Mesothelial cell of epicardium (in vitro differentiated cells): ENCODE data around the gene MANSC1. TPM values are rescaled to one million over a fixed set of nuclear protein-coding genes. Genes with fewer than 3 reads are reported as not detected.

Experiments used
- DNase-seq, 2 experiments: peaks; one replicate each; pipeline ENCODE4 v3.0.0; 2021; ENCODE audit warnings: low spot score in 2 of 2; ENCODE audit not compliant: unreplicated experiment in 2 of 2
- H3K27ac Mint-ChIP-seq: 2 replicates; pipeline ENCODE4 v1.8.0; 2021; ENCODE audit warnings: mixed read lengths
- H3K27me3 Mint-ChIP-seq: 2 replicates; pipeline ENCODE4 v1.8.0; 2021; ENCODE audit warnings: low read depth, mixed read lengths
- H3K36me3 Mint-ChIP-seq: 2 replicates; pipeline ENCODE4 v1.8.0; 2021; ENCODE audit warnings: mixed read lengths
- H3K4me1 Mint-ChIP-seq: 2 replicates; pipeline ENCODE4 v1.8.0; 2021; ENCODE audit warnings: mixed read lengths
- H3K4me3 Mint-ChIP-seq: 2 replicates; pipeline ENCODE4 v1.8.0; 2021; ENCODE audit warnings: mild to moderate bottlenecking, moderate library complexity, mixed read lengths
- H3K9me3 Mint-ChIP-seq: 2 replicates; pipeline ENCODE4 v1.8.0; 2021; ENCODE audit warnings: mixed read lengths
- total RNA-seq: library from RNA; stranded (reverse); gene quantifications from 3 replicates; pipeline ENCODE4 v1.2.1, GENCODE V29; 2021
- TF ChIP-seq, protein P1 (sequence below): fragments of 200-600 bp; sonication (generic); IDR thresholded peaks from one replicate; pipeline ENCODE4 v1.5.0; 2021; ENCODE audit warnings: antibody characterized with exemption; ENCODE audit not compliant: unreplicated experiment

Gene MANSC1
- total RNA-seq, 1 donor from 2014 or later = 16.6 TPM

- TF ChIP-seq, protein P1, sequence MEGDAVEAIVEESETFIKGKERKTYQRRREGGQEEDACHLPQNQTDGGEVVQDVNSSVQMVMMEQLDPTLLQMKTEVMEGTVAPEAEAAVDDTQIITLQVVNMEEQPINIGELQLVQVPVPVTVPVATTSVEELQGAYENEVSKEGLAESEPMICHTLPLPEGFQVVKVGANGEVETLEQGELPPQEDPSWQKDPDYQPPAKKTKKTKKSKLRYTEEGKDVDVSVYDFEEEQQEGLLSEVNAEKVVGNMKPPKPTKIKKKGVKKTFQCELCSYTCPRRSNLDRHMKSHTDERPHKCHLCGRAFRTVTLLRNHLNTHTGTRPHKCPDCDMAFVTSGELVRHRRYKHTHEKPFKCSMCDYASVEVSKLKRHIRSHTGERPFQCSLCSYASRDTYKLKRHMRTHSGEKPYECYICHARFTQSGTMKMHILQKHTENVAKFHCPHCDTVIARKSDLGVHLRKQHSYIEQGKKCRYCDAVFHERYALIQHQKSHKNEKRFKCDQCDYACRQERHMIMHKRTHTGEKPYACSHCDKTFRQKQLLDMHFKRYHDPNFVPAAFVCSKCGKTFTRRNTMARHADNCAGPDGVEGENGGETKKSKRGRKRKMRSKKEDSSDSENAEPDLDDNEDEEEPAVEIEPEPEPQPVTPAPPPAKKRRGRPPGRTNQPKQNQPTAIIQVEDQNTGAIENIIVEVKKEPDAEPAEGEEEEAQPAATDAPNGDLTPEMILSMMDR = no peak
- Mint-ChIP-seq H3K4me3 (no peak overlapping the region), H3K27ac (no peak overlapping the region), H3K36me3 (peaks cover 6% of the 10 kb centered on the region), H3K4me1 (peaks cover 4% of the 10 kb centered on the region), H3K27me3 (no peaks in the 10 kb centered on the region), H3K9me3 (no peaks in the 10 kb centered on the region)
- DNase-seq = no peak
Measured at GRCh38 chr12:12367482-12367998, 17.5 kb upstream of the MANSC1 start.

DNA sequence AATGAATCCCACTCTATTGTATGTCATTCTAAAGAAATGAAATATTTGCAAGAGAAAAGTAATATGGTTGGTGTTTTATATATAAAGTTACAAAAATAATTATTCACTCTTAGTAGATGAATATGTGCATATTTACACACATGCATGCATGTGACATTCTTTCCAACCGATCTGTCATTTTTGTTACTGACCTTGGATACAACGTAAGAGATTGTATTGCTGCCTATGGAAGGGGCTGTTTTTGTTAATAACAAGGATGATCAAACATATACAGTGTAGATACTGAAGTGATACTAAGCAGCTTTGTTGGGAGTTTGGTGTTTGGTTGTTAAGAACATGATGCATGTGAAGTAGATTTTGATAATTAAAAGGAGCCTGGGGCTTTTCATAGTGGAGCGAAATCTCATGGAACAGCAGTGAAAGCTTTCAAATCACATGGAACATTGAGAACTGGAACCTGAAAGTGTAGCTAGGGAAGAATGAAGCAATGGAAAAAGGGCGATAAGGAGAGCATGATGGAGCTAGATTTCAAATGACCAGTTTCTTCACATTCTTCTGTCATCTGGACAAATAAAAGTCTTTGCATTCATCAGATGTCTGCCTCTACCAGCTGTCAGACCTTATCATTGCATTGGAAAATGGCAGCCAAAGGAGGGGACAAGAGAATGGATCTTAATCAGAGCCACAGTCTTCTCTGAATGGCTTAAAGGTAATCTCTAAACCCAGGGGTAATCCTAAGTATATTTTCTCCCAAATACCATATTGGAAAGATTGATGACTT lies 16.8 kb upstream of the MANSC1 start:
- Mint-ChIP-seq H3K4me1 (peaks cover 4% of the 10 kb centered on the region), H3K36me3 (peaks cover 6% of the 10 kb centered on the region), H3K9me3 (no peaks in the 10 kb centered on the region), H3K27ac (no peak overlapping the region), H3K4me3 (no peak overlapping the region), H3K27me3 (no peaks in the 10 kb centered on the region)
- TF ChIP-seq, protein P1 = no peak
- no peak for DNase-seq

DNA sequence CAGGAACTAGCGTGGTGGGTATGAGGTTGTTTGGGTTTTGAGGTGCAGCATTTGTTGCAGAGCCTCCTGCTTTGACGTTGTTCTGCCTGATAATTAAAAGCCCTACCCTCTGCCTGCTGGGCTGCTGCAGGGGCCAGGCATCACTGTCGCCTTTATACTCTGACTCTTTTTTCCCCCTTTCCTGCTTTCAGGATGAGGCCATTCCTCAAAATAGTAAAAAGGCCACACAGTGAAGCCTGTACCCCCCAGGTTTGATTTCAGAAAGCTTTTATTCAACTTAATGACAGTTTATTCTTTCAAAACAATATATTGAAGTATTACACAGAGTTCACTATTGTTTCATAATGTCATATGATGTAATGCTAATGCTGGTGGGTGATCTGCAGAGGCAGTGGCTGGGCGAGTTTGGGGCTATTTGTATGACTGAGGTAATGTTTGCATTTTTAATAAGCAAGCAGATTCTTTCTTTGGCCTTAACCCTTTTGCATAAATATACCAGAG lies 15.9 kb upstream of the MANSC1 start:
- DNase-seq = no peak
- Mint-ChIP-seq H3K4me3 (no peak overlapping the region), H3K27ac (no peak overlapping the region), H3K4me1 (peaks cover 4% of the 10 kb centered on the region), H3K9me3 (no peaks in the 10 kb centered on the region), H3K27me3 (no peaks in the 10 kb centered on the region), H3K36me3 (peaks cover 6% of the 10 kb centered on the region)
- TF ChIP-seq, protein P1 = no peak

- peaks cover 4% of the 10 kb centered on the region for H3K4me1 Mint-ChIP-seq
Measured at GRCh38 chr12:12365446-12365802, 15.4 kb upstream of the MANSC1 start.

DNA sequence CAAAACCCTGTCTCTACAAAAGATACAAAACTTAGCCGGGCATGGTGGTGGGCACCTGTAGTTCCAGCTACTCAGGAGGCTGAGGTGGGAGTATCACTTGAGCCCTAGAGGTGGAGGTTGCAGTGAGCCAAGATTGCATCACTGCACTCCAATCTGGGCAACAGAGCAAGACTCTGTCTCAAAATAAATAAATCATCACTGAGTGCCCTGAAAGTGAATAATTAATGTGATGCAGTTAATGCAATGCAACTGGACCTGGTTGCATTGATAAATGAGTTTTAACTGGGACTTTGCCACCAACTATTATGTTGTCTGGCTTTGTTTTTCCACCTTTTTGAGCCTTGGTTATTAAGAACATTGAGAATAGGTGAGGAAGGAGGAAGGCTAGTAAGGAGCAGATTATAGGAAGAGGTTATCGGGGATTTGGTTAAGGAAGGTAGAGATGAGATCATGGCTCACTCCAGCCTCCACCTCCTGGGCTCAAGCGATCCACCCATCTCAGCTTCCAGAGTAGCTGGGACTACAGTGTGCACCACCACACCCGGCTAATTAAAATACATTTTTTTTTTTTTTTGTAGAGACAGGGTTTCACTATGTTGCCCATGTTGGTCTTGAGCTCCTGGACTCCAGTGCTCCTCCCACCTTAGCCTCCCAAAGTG lies 14.9 kb upstream of the MANSC1 start:
- peaks cover 4% of the 10 kb centered on the region for H3K4me1 Mint-ChIP-seq

More at GRCh38 chr12:12365446-12365802, 15.4 kb upstream of the MANSC1 start:
- no peaks in the 10 kb centered on the region for H3K27me3 Mint-ChIP-seq
- TF ChIP-seq, protein P1 = no peak
- H3K36me3 Mint-ChIP-seq = peaks cover 6% of the 10 kb centered on the region
- no peaks in the 10 kb centered on the region for H3K9me3 Mint-ChIP-seq
- no peak overlapping the region for H3K27ac Mint-ChIP-seq
- no peak for DNase-seq
- no peak overlapping the region for H3K4me3 Mint-ChIP-seq

More for the DNA sequence above, 14.9 kb upstream of the MANSC1 start:
- no peak overlapping the region for H3K4me3 Mint-ChIP-seq
- H3K27ac Mint-ChIP-seq = no peak overlapping the region
- H3K27me3 Mint-ChIP-seq = no peaks in the 10 kb centered on the region
- no peak for DNase-seq
- H3K9me3 Mint-ChIP-seq = no peaks in the 10 kb centered on the region
- TF ChIP-seq, protein P1 = no peak
- H3K36me3 Mint-ChIP-seq = peaks cover 6% of the 10 kb centered on the region
